Progenitor cell of endocrine pancreas (in vitro differentiated cells): ENCODE results near the gene CHCHD3. TPM values are rescaled to one million over a fixed set of nuclear protein-coding genes. Genes with fewer than 3 reads are reported as not detected.

Experiments used
- DNase-seq: peaks from one replicate; pipeline ENCODE4 v3.0.0; 2021; ENCODE audit warnings: low spot score; ENCODE audit not compliant: unreplicated experiment
- H3K27ac Mint-ChIP-seq: 2 replicates; pipeline ENCODE4 v1.8.0; 2021; ENCODE audit warnings: mild to moderate bottlenecking, moderate library complexity, mixed read lengths
- H3K27me3 Mint-ChIP-seq: 2 replicates; pipeline ENCODE4 v1.8.0; 2021; ENCODE audit warnings: mixed read lengths
- H3K36me3 Mint-ChIP-seq: 2 replicates; pipeline ENCODE4 v1.8.0; 2022; ENCODE audit warnings: mixed read lengths; ENCODE audit not compliant: insufficient read depth
- H3K4me1 Mint-ChIP-seq: 2 replicates; pipeline ENCODE4 v1.8.0; 2021; ENCODE audit warnings: low read depth, mixed read lengths
- H3K4me3 Mint-ChIP-seq: 2 replicates; pipeline ENCODE4 v1.8.0; 2021; ENCODE audit warnings: low read depth, mild to moderate bottlenecking, moderate library complexity, mixed read lengths
- H3K9me3 Mint-ChIP-seq: 2 replicates; pipeline ENCODE4 v1.8.0; 2021; ENCODE audit warnings: low read depth, mixed read lengths
- total RNA-seq: library from RNA; stranded (reverse); gene quantifications from 2 replicates; pipeline ENCODE4 v1.2.1, GENCODE V29; 2021
- TF ChIP-seq, protein P1 (sequence below): fragments of 200-600 bp; sonication (generic); IDR thresholded peaks from one replicate; pipeline ENCODE4 v1.5.0; 2021; ENCODE audit warnings: antibody characterized with exemption, mild to moderate bottlenecking; ENCODE audit not compliant: unreplicated experiment

Gene CHCHD3
- total RNA-seq, 1 donor from 2014 or later: 67.3 TPM

DNA sequence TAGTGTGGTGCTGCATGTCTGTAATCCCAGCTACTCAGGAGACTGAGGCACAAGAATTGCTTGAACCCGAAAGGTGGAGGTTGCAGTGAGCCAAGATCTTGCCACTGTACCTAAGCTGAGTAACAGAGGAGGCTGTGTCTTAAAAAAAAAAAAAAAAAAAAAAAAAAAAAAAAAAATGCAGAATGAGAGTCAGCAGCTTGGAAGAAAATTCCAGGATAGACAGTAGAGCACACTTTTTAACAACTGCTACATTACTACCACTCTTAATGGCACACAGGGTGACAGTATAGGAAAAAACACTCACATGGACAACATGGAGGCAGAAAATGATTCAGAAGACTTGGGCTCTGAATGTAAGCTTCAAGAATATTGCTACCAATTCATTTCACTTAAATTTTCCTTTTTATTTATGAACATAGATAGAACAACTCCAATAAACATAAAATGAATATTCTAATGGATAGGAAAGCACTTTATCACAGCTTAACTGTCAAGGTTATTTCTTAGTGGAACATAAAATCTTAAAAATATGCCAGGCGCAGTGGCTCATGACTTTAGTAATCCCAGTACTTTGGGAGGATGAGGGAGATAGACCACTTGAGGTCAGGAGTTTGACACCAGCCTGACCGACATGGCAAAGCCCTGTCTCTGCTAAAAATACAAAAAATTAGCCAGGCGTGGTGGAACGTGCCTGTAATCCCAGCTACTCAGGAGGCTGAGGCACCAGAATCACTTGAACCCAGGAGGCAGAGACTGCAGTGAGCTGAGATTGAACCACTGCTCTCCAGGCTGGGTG is 31.5 kb downstream of the CHCHD3 start:
- Mint-ChIP-seq H3K4me1 (peaks cover 15% of the 10 kb centered on the region), H3K9me3 (no peaks in the 10 kb centered on the region), H3K27me3 (no peaks in the 10 kb centered on the region), H3K4me3 (no peak overlapping the region), H3K36me3 (peaks cover 3% of the 10 kb centered on the region), H3K27ac (no peak overlapping the region)
- no peak for DNase-seq
- TF ChIP-seq, protein P1, sequence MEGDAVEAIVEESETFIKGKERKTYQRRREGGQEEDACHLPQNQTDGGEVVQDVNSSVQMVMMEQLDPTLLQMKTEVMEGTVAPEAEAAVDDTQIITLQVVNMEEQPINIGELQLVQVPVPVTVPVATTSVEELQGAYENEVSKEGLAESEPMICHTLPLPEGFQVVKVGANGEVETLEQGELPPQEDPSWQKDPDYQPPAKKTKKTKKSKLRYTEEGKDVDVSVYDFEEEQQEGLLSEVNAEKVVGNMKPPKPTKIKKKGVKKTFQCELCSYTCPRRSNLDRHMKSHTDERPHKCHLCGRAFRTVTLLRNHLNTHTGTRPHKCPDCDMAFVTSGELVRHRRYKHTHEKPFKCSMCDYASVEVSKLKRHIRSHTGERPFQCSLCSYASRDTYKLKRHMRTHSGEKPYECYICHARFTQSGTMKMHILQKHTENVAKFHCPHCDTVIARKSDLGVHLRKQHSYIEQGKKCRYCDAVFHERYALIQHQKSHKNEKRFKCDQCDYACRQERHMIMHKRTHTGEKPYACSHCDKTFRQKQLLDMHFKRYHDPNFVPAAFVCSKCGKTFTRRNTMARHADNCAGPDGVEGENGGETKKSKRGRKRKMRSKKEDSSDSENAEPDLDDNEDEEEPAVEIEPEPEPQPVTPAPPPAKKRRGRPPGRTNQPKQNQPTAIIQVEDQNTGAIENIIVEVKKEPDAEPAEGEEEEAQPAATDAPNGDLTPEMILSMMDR: no peak

DNA sequence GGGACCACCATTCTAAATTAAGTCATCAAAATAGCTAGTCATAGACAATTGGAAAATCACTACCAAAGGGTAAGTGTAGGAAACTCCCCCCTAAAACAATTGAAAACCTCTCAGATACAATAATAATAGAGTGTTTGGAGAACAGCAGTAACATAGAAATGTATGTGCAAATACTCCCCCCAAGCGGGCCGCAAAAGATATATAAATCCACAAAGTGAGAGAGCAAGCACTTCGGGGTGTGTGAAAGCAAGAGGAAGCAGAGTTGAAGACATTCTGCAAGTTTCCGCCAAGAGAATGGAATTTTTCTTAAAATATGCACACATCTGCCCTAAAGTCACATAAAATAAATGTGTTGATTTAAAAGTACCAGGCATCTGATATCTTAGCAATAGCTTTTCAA is 33.3 kb downstream of the CHCHD3 start:
- Mint-ChIP-seq H3K9me3 (no peaks in the 10 kb centered on the region), H3K27me3 (no peaks in the 10 kb centered on the region), H3K4me1 (peaks cover 15% of the 10 kb centered on the region), H3K27ac (no peak overlapping the region), H3K4me3 (no peak overlapping the region), H3K36me3 (peaks cover 3% of the 10 kb centered on the region)
- DNase-seq: no peak
- TF ChIP-seq, protein P1: no peak

DNA sequence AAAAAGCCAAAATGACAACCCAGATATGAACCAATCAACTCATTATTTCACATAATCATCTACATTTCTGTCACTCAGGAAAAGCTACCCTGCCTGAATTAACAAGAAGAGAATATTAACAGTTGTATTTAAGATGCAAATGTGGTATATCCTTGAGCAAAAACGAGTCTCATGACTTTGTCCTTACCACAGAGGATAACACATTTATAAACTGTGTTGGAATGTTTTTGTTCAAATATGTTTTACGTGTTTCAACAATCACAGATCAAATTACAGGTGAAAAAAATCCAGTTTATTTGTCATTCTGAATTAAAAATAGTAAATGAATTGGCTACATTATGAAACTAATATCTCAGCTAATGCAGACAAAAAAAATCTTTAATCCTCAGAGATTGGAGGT is 34.6 kb downstream of the CHCHD3 start:
- H3K9me3 Mint-ChIP-seq: no peaks in the 10 kb centered on the region

DNA sequence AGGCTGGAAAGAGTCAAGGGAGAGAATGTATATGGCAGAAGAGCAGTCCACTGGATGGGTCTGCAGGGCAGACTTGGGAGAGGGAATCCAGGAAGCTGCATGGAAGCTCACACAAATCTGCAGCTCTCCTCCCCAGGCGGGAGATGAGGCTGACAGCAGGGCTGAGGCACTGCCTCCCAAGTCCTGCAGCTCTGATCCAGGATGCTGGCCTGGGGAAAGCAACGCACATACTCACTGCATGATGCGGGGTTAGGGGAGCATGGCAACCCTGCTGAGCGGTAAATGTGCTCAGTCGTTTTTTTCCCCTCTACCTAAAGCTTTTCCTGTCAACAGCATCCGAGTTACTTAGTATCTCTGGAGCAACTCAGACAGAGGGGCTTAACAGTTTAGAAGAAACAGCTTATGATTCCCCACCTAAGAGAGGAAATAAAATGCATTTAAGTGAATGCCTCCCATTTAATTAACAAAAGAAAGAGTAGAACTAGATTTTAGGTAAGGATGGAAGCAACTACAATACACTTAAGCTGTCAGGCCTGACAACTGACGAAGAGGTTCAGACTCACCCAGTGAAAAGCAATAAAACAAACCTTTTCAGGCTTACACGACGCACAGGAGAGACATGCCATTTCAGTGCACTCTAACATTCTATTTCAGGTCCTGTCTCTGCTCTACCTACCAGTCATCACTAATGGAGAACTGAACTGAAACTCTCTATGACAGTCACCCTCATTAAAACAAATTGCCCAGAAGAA is 37.0 kb downstream of the CHCHD3 start:
- Mint-ChIP-seq H3K4me3 (no peak overlapping the region), H3K27me3 (no peaks in the 10 kb centered on the region), H3K36me3 (peaks cover 3% of the 10 kb centered on the region), H3K4me1 (peaks cover 10% of the 10 kb centered on the region), H3K27ac (no peak overlapping the region), H3K9me3 (no peaks in the 10 kb centered on the region)
- DNase-seq: no peak
- TF ChIP-seq, protein P1: no peak

More for the DNA sequence above, 34.6 kb downstream of the CHCHD3 start:
- no peak overlapping the region for H3K27ac Mint-ChIP-seq
- DNase-seq: no peak
- H3K36me3 Mint-ChIP-seq: peaks cover 3% of the 10 kb centered on the region
- peaks cover 15% of the 10 kb centered on the region for H3K4me1 Mint-ChIP-seq
- TF ChIP-seq, protein P1: no peak
- no peak overlapping the region for H3K4me3 Mint-ChIP-seq
- no peaks in the 10 kb centered on the region for H3K27me3 Mint-ChIP-seq

DNA sequence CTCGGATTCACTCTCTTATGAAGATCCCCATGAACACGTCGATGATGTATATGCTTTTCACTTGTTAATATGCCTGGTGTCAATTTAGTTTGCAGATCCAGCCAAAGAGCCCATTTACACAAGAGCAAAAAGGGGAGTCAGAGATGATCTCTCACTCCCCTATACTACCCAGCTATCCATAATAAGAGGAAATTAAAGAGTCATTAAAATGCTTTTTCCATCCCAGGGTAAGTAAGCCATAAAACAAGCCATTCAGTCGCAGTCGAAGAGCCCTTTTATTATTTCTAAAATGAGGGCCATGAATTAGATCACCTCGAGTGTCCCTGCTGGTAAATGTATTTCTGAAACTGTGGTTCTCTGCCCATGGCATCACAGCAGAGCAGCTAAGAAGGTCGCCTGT is 41.2 kb downstream of the CHCHD3 start:
- no peak for DNase-seq
- Mint-ChIP-seq H3K27ac (no peak overlapping the region), H3K4me3 (no peak overlapping the region), H3K9me3 (no peaks in the 10 kb centered on the region), H3K4me1 (peaks cover 3% of the 10 kb centered on the region), H3K27me3 (no peaks in the 10 kb centered on the region), H3K36me3 (no peaks in the 10 kb centered on the region)
- TF ChIP-seq, protein P1: no peak
